MCF 10A (cell line): ENCODE data around the gene CHST11. TPM values are rescaled to one million over a fixed set of nuclear protein-coding genes. Genes with fewer than 3 reads are reported as not detected.

ENCODE experiments used
- BruUV-seq: library from RNA; stranded (reverse); fragments of 400-500 nt; replicated peaks from 2 replicates; lab custom pipeline; 2021; lab: Mats Ljungman, UMichigan
- CTCF ChIA-PET: fragments of 300-600 bp; sonication (Branson Sonifier 250); formaldehyde crosslinking; extraction: SDS; loops from one replicate; lab custom pipeline; 2021; ENCODE audit warnings: antibody characterized with exemption, inconsistent platforms; lab: Yijun Ruan, JAX
- POLR2A ChIA-PET: fragments of 300-600, 350-650 bp; sonication (Branson Sonifier 250); formaldehyde crosslinking; extraction: SDS; loops from one replicate; lab custom pipeline; 2020; ENCODE audit warnings: antibody characterized with exemption, inconsistent platforms; lab: Yijun Ruan, JAX
- DNase-seq: peaks from one replicate; pipeline ENCODE4 v3.0.0-alpha.2; 2018; ENCODE audit not compliant: unreplicated experiment
- H3K27ac Mint-ChIP-seq: one replicate; pipeline ENCODE4 v1.8.0; 2022; ENCODE audit warnings: mild to moderate bottlenecking, low read depth, mixed read lengths; ENCODE audit not compliant: unreplicated experiment
- H3K27me3 Mint-ChIP-seq: one replicate; pipeline ENCODE4 v1.8.0; 2022; ENCODE audit warnings: mixed read lengths; ENCODE audit not compliant: insufficient read depth, unreplicated experiment
- H3K36me3 Mint-ChIP-seq: one replicate; pipeline ENCODE4 v1.8.0; 2022; ENCODE audit warnings: mild to moderate bottlenecking, moderate library complexity, mixed read lengths; ENCODE audit not compliant: insufficient read depth, unreplicated experiment
- H3K4me1 Mint-ChIP-seq: one replicate; pipeline ENCODE4 v1.8.0; 2022; ENCODE audit warnings: mixed read lengths; ENCODE audit not compliant: insufficient read depth, unreplicated experiment
- H3K4me3 Mint-ChIP-seq: one replicate; pipeline ENCODE4 v1.8.0; 2022; ENCODE audit warnings: mild to moderate bottlenecking, moderate library complexity, mixed read lengths; ENCODE audit not compliant: unreplicated experiment
- H3K9me3 Mint-ChIP-seq: one replicate; pipeline ENCODE4 v1.8.0; 2022; ENCODE audit warnings: mixed read lengths; ENCODE audit not compliant: unreplicated experiment
- CTCF ChIP-seq: fragments of 200-600 bp; IDR thresholded peaks from one replicate; pipeline ENCODE4 v1.8.0; 2022; ENCODE audit warnings: antibody characterized with exemption, mild to moderate bottlenecking; ENCODE audit not compliant: unreplicated experiment
- intact Hi-C: fragments of 100-400 bp; cut with micrococcal nuclease; formaldehyde crosslinking; loops from 2 replicates; pipeline ENCODE4 v1.14.1; 2022
- total RNA-seq: library from RNA; stranded (reverse); gene quantifications from 2 replicates; pipeline ENCODE4 v1.2.3, GENCODE V29; 2022

The CHST11 gene
- total RNA-seq, 1 experiment from 2014 or later: 5.3 TPM

- H3K4me3 Mint-ChIP-seq: no peak overlapping the region
- H3K9me3 Mint-ChIP-seq: no peaks in the 10 kb centered on the region
- BruUV-seq: no TSS peak
- no peak overlapping the region for H3K27ac Mint-ChIP-seq
- no peaks in the 10 kb centered on the region for H3K4me1 Mint-ChIP-seq
- ChIA-PET CTCF (no interaction called here), POLR2A (interaction anchor here (1.2 to 1.3 kb wide), 2 partner anchors 11 to 16 kb away, joined by 3 to 4 read pairs; no protein-coding TSS in a partner anchor)
- TF ChIP-seq CTCF: no peak
- no peaks in the 10 kb centered on the region for H3K36me3 Mint-ChIP-seq
- H3K27me3 Mint-ChIP-seq: no peaks in the 10 kb centered on the region
- DNase-seq: no peak
- intact Hi-C loops: no loop called here
Measured at GRCh38 chr12:104656383-104656782, 199.6 kb downstream of the CHST11 start.

- DNase-seq: peak; percentile 76
- H3K4me1 Mint-ChIP-seq: no peaks in the 10 kb centered on the region
- no peaks in the 10 kb centered on the region for H3K36me3 Mint-ChIP-seq
- ChIA-PET CTCF (interaction anchor here (0.7 kb wide), 1 partner anchor 68 kb away, joined by 3 read pairs; no protein-coding TSS in a partner anchor), POLR2A (interaction anchor here (1.2 to 1.3 kb wide), 2 partner anchors 12 to 15 kb away, joined by 3 to 4 read pairs; no protein-coding TSS in a partner anchor)
- no peak for TF ChIP-seq CTCF
- H3K9me3 Mint-ChIP-seq: no peaks in the 10 kb centered on the region
- no peak overlapping the region for H3K4me3 Mint-ChIP-seq
- no peak overlapping the region for H3K27ac Mint-ChIP-seq
- intact Hi-C loops: no loop called here
- no TSS peak for BruUV-seq
- H3K27me3 Mint-ChIP-seq: no peaks in the 10 kb centered on the region
Measured at GRCh38 chr12:104656921-104657320, 200.2 kb downstream of the CHST11 start.

- no peaks in the 10 kb centered on the region for H3K4me1 Mint-ChIP-seq
- BruUV-seq: no TSS peak
- intact Hi-C loops: no loop called here
- H3K4me3 Mint-ChIP-seq: no peak overlapping the region
- no peak overlapping the region for H3K27ac Mint-ChIP-seq
- H3K27me3 Mint-ChIP-seq: no peaks in the 10 kb centered on the region
- no peak for TF ChIP-seq CTCF
- CTCF ChIA-PET: no interaction called here
- H3K9me3 Mint-ChIP-seq: no peaks in the 10 kb centered on the region
- no peaks in the 10 kb centered on the region for H3K36me3 Mint-ChIP-seq
- DNase-seq: no peak
- POLR2A ChIA-PET: interaction anchor here (1.2 kb wide), 1 partner anchor 14 kb away, joined by 4 read pairs; no protein-coding TSS in a partner anchor
Measured at GRCh38 chr12:104657726-104658484, 201.2 kb downstream of the CHST11 start.

- no peak overlapping the region for H3K27ac Mint-ChIP-seq
- H3K27me3 Mint-ChIP-seq: no peaks in the 10 kb centered on the region
- ChIA-PET CTCF (interaction anchor here (0.7 kb wide), 1 partner anchor 10 kb away, joined by 3 read pairs; no protein-coding TSS in a partner anchor), POLR2A (interaction anchor here (0.9 kb wide), 1 partner anchor 13 kb away, joined by 4 read pairs; no protein-coding TSS in a partner anchor)
- H3K4me3 Mint-ChIP-seq: no peak overlapping the region
- no peak for TF ChIP-seq CTCF
- no peaks in the 10 kb centered on the region for H3K9me3 Mint-ChIP-seq
- intact Hi-C loops: no loop called here
- no TSS peak for BruUV-seq
- no peak for DNase-seq
- no peaks in the 10 kb centered on the region for H3K4me1 Mint-ChIP-seq
- no peaks in the 10 kb centered on the region for H3K36me3 Mint-ChIP-seq
Measured at GRCh38 chr12:104659058-104659457, 202.3 kb downstream of the CHST11 start.
